ENCODE data around the gene FGF14. TPM values are rescaled to one million over a fixed set of nuclear protein-coding genes. Genes with fewer than 3 reads are reported as not detected.
A peak's percentile ranks its signal among the peaks of the same experiment; 100 is the strongest.

The FGF14 gene
- total RNA-seq, 1 donor from 2014 or later = 2.9 TPM

DNA sequence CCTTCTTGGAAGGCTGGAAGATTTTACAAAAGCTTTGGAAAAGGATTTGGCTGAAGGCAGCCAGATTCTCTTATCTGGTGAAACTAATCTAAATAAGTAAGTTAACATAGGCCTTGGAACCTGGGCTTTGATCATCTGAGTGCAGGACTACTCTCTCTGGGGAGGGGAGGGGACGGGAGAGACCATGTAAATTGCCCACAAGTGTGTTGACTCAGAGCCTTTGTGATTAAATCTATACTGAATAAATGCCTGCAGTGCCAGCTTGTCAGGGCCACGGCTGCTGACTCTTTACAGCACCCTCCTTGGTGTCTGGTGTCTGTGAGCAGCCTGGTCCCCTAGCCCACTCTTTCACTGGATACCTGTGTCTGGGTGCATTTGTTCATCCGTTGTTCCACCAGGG lies 698.0 kb downstream of the FGF14 start:
- H3K27ac ChIP-seq (replicated peaks) = no peak overlapping the region
- intact Hi-C loops (cut with micrococcal nuclease) = no loop called here
- H3K36me3 ChIP-seq = no peaks in the 10 kb centered on the region
- H3K4me1 ChIP-seq = peaks cover 3% of the 10 kb centered on the region
- H3K9me3 ChIP-seq (replicated peaks) = no peaks in the 10 kb centered on the region
- no peak for DNase-seq
- peaks cover 5% of the 10 kb centered on the region for H3K27me3 ChIP-seq (ENCODE audit: low read depth)
- H3K4me3 ChIP-seq = no peak overlapping the region
- TF ChIP-seq, protein P1, sequence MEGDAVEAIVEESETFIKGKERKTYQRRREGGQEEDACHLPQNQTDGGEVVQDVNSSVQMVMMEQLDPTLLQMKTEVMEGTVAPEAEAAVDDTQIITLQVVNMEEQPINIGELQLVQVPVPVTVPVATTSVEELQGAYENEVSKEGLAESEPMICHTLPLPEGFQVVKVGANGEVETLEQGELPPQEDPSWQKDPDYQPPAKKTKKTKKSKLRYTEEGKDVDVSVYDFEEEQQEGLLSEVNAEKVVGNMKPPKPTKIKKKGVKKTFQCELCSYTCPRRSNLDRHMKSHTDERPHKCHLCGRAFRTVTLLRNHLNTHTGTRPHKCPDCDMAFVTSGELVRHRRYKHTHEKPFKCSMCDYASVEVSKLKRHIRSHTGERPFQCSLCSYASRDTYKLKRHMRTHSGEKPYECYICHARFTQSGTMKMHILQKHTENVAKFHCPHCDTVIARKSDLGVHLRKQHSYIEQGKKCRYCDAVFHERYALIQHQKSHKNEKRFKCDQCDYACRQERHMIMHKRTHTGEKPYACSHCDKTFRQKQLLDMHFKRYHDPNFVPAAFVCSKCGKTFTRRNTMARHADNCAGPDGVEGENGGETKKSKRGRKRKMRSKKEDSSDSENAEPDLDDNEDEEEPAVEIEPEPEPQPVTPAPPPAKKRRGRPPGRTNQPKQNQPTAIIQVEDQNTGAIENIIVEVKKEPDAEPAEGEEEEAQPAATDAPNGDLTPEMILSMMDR (IDR thresholded peaks at IDR 0.05; ENCODE audit: borderline replicate concordance) = no peak

DNA sequence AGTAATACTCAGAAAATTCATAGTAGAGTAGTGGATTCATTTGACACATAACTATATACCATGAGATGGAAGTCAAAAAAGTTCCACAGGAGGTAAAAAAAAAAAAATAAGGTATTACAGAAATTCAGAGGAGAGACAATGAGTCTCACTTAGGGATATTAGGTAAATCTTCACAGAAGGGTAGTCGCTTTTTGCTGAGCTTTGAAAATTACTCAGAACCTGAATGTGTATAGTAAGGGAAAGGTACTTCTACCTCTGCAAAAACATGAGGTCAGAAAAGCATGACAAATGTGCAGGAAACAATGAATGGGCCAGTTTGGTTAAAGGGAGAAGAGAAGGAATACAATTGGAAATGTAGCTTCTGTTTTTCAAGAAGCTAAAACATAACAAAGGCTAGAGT lies 698.8 kb downstream of the FGF14 start:
- intact Hi-C loops (cut with micrococcal nuclease) = no loop called here
- DNase-seq = no peak

GRCh38 chr13:101700598-101700997 lies 701.2 kb downstream of the FGF14 start:
- peaks cover 3% of the 10 kb centered on the region for H3K4me1 ChIP-seq
- no peaks in the 10 kb centered on the region for H3K36me3 ChIP-seq
- no peak for DNase-seq
- no peaks in the 10 kb centered on the region for H3K9me3 ChIP-seq (replicated peaks)
- intact Hi-C loops (cut with micrococcal nuclease) = no loop called here
- H3K27ac ChIP-seq (replicated peaks) = peak overlapping the region; percentile 75
- no peak overlapping the region for H3K4me3 ChIP-seq
- TF ChIP-seq, protein P1 (IDR thresholded peaks at IDR 0.05; ENCODE audit: borderline replicate concordance) = no peak
- H3K27me3 ChIP-seq (ENCODE audit: low read depth) = no peaks in the 10 kb centered on the region

More for the DNA sequence above, 698.8 kb downstream of the FGF14 start:
- Histone ChIP-seq H3K27me3 (ENCODE audit: low read depth) (peaks cover 1% of the 10 kb centered on the region), H3K36me3 (no peaks in the 10 kb centered on the region), H3K4me1 (peaks cover 3% of the 10 kb centered on the region), H3K4me3 (no peak overlapping the region), H3K27ac (replicated peaks) (no peak overlapping the region), H3K9me3 (replicated peaks) (no peaks in the 10 kb centered on the region)
- TF ChIP-seq, protein P1 (IDR thresholded peaks at IDR 0.05; ENCODE audit: borderline replicate concordance) = no peak

DNA sequence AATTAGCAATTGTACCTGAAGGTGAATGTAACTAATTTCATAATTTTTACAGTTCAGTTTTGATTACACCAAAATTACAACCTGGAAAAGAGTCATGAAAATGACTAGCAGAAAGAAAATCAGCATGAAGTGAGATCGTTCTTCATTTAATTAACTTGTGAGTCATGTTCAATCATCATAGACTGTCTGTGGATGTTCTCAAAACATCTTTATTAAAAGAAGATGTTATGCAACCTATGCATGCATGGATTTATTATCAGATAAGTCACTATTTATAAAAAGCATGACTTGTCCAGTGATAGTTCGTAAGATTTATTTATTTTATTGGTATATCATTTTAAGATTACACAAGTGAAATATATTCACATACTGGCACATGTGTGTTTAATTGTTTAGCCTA lies 703.4 kb downstream of the FGF14 start:
- Histone ChIP-seq H3K4me1 (peaks cover 3% of the 10 kb centered on the region), H3K4me3 (no peak overlapping the region), H3K27me3 (ENCODE audit: low read depth) (no peaks in the 10 kb centered on the region), H3K9me3 (replicated peaks) (no peaks in the 10 kb centered on the region), H3K36me3 (no peaks in the 10 kb centered on the region), H3K27ac (replicated peaks) (peak overlapping the region; percentile 14)
- TF ChIP-seq, protein P1 (IDR thresholded peaks at IDR 0.05; ENCODE audit: borderline replicate concordance) = no peak
- DNase-seq = no peak
- intact Hi-C loops (cut with micrococcal nuclease) = no loop called here

GRCh38 chr13:101697745-101698144 lies 704.1 kb downstream of the FGF14 start:
- H3K27ac ChIP-seq (replicated peaks) = peak overlapping the region; percentile 14
- H3K4me1 ChIP-seq = peaks cover 3% of the 10 kb centered on the region
- DNase-seq = no peak
- no peaks in the 10 kb centered on the region for H3K36me3 ChIP-seq
- H3K27me3 ChIP-seq (ENCODE audit: low read depth) = no peaks in the 10 kb centered on the region
- H3K9me3 ChIP-seq (replicated peaks) = no peaks in the 10 kb centered on the region
- intact Hi-C loops (cut with micrococcal nuclease) = no loop called here
- TF ChIP-seq, protein P1 (IDR thresholded peaks at IDR 0.05; ENCODE audit: borderline replicate concordance) = no peak
- no peak overlapping the region for H3K4me3 ChIP-seq
